Skeletal muscle satellite cell (primary cell): Measurements from ENCODE around the gene C2orf49.

ENCODE experiments used
- H3K27me3 ChIP-seq: 2 replicates; pipeline ENCODE4 v1.7.0; 2013; ENCODE audit warnings: low read length; ENCODE audit not compliant: control insufficient read depth, insufficient read depth
- H3K36me3 ChIP-seq: 2 replicates; pipeline ENCODE4 v1.7.0; 2013; ENCODE audit warnings: mild to moderate bottlenecking, control low read depth, low read length; ENCODE audit not compliant: insufficient read depth
- H3K4me1 ChIP-seq: 2 replicates; pipeline ENCODE4 v1.7.0; 2013; ENCODE audit warnings: low read length; ENCODE audit not compliant: control insufficient read depth, insufficient read depth
- H3K4me2 ChIP-seq: 2 replicates; pipeline ENCODE4 v1.7.0; 2013; ENCODE audit warnings: mild to moderate bottlenecking, low read length
- H3K4me3 ChIP-seq: 2 replicates; pipeline ENCODE4 v1.7.0; 2013; ENCODE audit warnings: low read length
- H3K9ac ChIP-seq: 2 replicates; pipeline ENCODE4 v1.7.0; 2013; ENCODE audit warnings: mild to moderate bottlenecking, low read depth, low read length, moderate library complexity
- H3K9me3 ChIP-seq: replicated peaks from 2 replicates; pipeline ENCODE4 v1.7.0; 2013; ENCODE audit warnings: mild to moderate bottlenecking, control low read depth, low read length

The C2orf49 gene

DNA sequence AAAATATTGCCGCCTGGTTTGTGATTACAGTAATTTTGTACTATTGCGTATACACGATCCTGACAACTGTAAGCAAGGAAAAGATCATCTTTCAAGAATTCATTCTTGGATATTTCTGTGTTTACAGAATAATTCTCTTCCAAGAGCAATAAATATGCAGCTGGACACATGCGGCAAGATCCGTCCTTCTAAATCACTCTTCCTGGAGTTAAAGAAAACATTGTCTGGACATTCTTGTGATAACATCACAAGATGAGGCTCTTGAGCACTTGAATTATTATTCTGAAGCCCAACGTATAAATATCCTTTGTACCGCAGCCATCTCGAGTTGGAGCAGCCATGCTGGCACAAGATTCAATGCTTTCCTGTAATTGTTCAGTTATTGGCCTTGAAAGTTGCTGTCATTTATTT, 51.6 kb downstream of the C2orf49 start:
- no peaks in the 10 kb centered on the region for H3K9me3 ChIP-seq
- H3K36me3 ChIP-seq: peaks cover 87% of the 10 kb centered on the region
- H3K9ac ChIP-seq: peak overlapping the region; percentile 78
- peaks cover 73% of the 10 kb centered on the region for H3K4me1 ChIP-seq
- H3K4me2 ChIP-seq: peak overlapping the region; percentile 69
- H3K27me3 ChIP-seq: no peaks in the 10 kb centered on the region
- H3K4me3 ChIP-seq: peak overlapping the region; percentile 41

DNA sequence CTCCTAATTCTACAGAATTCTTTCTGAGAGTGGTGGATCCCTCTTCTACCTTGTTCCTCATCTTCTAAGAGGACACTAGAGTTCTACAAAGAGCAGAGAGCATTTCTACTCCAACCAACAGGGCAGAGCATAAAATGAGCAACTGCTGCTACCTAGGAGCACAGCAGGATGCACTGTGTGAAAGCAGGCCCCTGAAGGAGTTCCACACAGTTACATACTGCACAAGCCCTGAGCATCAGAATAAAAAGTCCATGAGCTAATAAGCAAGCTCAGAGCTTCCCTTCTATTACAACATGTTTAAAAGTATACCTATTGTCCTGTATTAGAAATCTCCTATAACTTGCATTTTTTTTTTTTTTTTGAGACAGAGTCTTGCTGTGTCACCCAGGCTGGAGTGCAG, 53.1 kb downstream of the C2orf49 start:
- Histone ChIP-seq H3K9me3 (no peaks in the 10 kb centered on the region), H3K9ac (peak overlapping the region; percentile 66), H3K36me3 (peaks cover 87% of the 10 kb centered on the region), H3K4me3 (no peak overlapping the region), H3K27me3 (no peaks in the 10 kb centered on the region), H3K4me1 (peaks cover 88% of the 10 kb centered on the region), H3K4me2 (peak overlapping the region; percentile 87)

DNA sequence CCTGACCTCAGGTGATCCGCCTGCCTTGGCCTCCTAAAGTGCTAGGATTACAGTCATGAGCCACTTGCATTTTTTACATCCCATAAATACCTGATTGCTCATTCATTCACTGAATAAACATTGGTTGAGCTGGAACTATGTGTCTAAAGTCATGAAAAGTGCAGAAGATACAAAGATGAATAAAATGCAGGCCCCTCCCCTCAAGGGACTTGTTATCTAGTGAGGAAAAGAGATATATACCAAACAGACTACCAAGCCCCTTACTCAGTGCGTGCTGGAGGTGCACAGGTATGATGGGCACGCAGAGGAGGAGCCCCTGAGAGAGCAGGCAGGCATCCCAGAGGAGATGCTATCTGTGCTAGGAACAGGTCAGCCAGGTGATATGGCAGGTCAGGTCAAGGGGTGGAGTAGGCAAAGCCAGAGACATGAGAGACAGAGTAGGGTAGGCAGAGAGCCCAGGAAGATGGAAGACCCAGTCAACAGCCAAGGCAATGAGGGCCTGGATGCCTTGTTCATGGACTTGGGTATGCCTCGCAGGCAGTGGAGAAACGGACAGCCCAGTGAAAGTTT, 53.8 kb downstream of the C2orf49 start:
- Histone ChIP-seq H3K9ac (peak overlapping the region; percentile 100), H3K9me3 (no peaks in the 10 kb centered on the region), H3K4me2 (peak overlapping the region; percentile 87), H3K4me3 (peak overlapping the region; percentile 64), H3K4me1 (peaks cover 93% of the 10 kb centered on the region), H3K36me3 (peaks cover 87% of the 10 kb centered on the region), H3K27me3 (no peaks in the 10 kb centered on the region)

DNA sequence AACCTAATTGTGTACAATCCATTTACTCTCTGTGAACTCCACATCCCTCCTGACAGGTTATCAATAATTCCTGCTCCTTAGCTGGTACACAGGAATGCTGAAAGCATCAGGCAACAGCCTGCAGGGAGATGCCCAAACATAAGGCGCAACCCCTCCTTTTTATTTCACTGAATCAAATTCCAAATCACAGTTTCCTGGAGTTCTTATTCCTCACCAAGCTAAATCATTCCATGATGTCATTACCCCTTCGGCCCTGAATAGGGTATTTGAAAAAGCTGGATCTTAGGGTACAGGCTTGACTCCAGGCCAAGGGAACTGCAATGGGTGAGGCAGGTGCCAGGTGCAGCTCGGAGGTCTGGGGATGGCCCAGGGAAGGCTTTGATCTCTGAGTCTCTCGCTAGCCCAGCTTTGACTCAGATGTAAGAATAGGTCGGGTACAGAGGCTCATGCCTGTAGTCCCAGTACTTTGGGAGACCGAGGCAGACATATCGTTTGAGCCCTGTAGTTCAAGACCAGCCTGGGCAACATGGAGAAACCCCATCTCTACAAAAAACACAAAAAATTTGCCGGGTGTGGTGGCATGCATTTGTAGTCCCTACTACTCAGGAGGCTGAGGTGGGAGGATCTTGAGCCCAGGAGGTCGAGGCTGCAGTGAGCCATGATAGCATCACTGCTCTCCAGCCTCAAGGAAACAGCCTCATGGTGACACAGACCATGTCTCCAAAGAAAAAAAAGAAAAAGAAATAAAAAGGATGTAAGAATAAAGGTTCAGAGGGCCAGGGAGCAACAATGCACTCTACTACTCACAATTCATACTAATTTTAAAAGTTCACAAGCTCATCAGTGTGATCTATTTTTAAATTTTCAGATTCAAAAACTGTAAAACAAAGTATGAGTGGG, 54.7 kb downstream of the C2orf49 start:
- H3K36me3 ChIP-seq: peaks cover 85% of the 10 kb centered on the region
- no peaks in the 10 kb centered on the region for H3K9me3 ChIP-seq
- peaks cover 92% of the 10 kb centered on the region for H3K4me1 ChIP-seq
- H3K9ac ChIP-seq: peak overlapping the region; percentile 100
- no peaks in the 10 kb centered on the region for H3K27me3 ChIP-seq
- peak overlapping the region; percentile 64 for H3K4me3 ChIP-seq
- H3K4me2 ChIP-seq: peak overlapping the region; percentile 87

DNA sequence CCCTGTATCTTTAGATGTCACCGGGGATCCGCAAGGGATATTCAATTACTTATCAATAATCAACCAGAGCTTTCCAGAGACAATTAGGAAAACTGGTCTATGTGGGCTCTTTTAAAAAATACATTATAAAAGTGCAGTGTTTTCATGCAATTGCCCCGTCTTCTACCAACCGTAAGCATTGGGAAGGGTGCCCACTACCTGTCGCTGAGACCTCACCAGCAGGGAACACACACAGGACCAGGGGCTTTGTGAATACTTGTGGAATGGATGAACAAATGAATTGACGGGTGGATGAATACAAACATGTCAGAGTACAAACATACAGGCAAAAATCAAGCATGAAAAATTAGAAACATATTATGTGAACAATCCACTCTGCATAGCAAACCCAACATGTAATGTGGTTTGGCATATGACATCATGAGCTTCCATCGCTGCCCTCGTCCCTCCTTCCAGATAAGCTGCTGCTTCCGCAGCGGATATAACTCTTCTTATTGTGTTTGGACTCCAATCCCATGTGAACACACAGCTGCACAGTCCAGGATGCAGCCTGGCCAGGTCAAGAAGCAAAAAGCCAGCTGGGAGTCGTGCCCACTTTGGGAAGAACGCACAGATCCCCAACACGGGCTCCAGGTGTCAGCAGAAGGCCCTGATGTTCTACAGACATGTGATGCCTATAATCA, 56.2 kb downstream of the C2orf49 start:
- Histone ChIP-seq H3K4me1 (peaks cover 77% of the 10 kb centered on the region), H3K9ac (peak overlapping the region; percentile 100)

DNA sequence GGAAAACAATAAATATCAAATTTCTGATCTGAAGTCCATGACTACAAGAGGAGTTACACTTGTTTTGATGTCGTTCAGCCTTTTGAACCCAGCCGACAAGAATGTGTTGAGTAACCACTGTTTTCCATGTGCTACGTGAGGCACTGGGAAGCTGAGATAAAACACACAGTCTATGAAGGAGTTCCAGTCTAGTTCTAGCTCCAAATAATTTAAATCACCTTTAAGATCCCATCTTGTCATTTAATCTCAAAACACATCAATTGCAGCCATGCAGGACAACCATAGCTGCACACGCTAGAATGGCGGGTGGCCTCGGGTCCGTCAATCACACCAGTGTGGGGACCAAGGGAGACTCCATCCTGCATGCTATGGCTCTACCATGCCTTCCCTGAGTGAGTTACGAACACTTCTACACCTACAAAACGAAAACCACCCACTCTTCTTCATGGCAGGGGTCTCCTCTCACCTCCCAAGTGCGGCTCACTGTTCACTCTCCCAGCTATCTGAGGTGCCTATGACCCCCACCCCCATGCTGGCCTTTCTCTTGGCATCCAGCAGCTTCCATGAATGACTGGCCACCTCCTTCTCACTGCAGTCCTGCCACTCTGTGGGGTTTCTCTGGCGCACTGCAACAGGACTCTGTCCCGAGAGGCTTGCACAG, 57.7 kb downstream of the C2orf49 start:
- Histone ChIP-seq H3K9ac (peak overlapping the region; percentile 100), H3K9me3 (no peaks in the 10 kb centered on the region), H3K27me3 (no peaks in the 10 kb centered on the region), H3K36me3 (peaks cover 70% of the 10 kb centered on the region), H3K4me2 (peak overlapping the region; percentile 87), H3K4me3 (peak overlapping the region; percentile 99), H3K4me1 (peaks cover 72% of the 10 kb centered on the region)

More for the DNA sequence above, 56.2 kb downstream of the C2orf49 start:
- Histone ChIP-seq H3K9me3 (no peaks in the 10 kb centered on the region), H3K36me3 (peaks cover 78% of the 10 kb centered on the region), H3K4me3 (peak overlapping the region; percentile 31), H3K4me2 (peak overlapping the region; percentile 87), H3K27me3 (no peaks in the 10 kb centered on the region)

DNA sequence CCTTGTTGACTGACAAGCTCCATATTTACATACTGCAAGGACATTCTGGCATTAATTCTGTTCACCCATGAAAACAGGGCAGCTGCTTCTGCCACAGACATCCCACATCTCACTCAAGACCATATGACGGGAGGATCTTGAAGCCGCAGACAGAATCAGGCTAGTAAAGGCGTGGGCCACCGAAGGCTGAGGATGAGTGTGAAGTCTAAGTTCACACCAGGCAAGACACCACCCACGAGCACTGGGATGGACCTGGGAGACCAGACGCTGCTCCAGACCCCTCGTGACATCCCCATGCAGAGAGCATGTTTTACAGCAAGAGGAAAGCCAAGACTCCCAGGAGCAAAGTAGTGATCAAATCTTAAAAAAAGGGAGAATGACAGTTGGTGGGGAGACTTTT, 58.4 kb downstream of the C2orf49 start:
- no peaks in the 10 kb centered on the region for H3K27me3 ChIP-seq
- H3K9me3 ChIP-seq: no peaks in the 10 kb centered on the region
- H3K36me3 ChIP-seq: peaks cover 64% of the 10 kb centered on the region
- H3K4me1 ChIP-seq: peaks cover 66% of the 10 kb centered on the region
- H3K4me2 ChIP-seq: peak overlapping the region; percentile 87
- H3K9ac ChIP-seq: peak overlapping the region; percentile 100
- H3K4me3 ChIP-seq: peak overlapping the region; percentile 99

DNA sequence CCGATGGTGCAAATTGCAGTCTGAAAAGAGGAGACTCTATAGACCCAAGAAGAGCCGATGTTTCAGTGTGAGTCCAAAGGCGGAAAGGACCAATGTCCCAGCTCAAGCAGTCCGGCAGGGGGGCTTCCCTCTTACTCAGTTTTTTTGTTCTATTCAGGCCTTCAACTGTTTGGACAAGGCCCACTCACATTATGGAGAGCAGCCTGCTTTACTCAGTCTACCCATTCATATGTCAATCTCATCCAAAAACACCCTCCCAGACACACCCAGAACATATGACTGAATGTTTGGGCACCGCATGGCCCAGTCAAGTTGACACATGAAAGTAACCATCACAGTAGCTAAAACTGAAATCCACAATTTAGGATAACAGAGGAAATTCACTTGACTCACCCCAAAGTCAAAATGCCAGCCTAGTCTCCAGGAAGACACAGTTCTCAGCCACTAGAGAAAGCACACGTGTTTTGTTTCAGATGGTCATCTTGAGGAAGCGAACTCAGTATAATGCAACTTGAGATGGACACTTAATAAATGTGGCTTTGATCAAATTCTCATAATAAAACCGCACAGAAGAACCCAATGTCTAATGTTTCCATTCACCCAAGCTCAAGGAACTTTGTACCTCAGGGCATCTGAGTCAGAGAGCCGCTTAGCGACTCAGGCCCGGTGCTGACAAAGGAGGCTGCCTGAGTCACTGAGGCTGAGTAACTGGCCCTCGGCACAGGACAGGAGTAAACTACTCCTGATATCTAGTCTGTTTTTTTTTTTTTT, 59.1 kb downstream of the C2orf49 start:
- Histone ChIP-seq H3K9ac (peak overlapping the region; percentile 100), H3K4me3 (peak overlapping the region; percentile 99), H3K4me1 (peaks cover 58% of the 10 kb centered on the region)

DNA sequence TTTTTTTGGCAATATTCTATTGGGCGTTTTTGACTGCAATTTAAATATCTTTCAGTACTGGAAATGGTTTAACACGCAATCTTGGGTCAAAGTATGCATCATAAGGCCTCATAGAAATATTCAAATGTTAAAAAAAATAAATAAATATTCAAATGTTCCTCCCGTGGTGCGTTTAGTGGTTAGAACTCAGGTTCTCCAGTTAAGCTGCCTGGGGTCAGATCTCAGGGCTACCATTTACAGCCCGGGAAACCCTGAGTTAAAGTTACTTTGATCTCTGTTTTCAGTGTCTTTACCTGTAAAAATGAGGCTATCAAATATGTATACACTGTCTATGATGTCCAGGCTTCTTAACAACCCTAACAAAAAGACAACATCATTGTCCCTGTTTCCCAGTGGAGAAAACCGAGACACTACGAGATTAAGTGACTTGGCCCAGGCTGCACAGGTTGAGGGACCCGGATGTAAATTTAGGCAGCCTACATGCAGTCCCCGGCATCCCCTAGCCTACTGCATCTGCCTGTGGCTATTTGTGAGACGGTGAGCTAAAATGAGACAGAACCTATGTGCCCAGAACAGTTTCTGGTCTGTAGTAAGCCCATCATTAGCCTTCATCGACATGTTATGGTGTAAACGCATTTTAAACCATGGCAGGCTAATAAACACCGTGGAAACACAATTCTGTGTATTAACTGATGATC, 59.8 kb downstream of the C2orf49 start:
- H3K4me1 ChIP-seq: peaks cover 51% of the 10 kb centered on the region
- H3K9ac ChIP-seq: peak overlapping the region; percentile 100
- H3K9me3 ChIP-seq: no peaks in the 10 kb centered on the region
- no peaks in the 10 kb centered on the region for H3K27me3 ChIP-seq
- peaks cover 51% of the 10 kb centered on the region for H3K36me3 ChIP-seq
- H3K4me3 ChIP-seq: peak overlapping the region; percentile 99
- H3K4me2 ChIP-seq: peak overlapping the region; percentile 87

More for the DNA sequence above, 59.1 kb downstream of the C2orf49 start:
- Histone ChIP-seq H3K36me3 (peaks cover 58% of the 10 kb centered on the region), H3K4me2 (peak overlapping the region; percentile 87), H3K9me3 (no peaks in the 10 kb centered on the region), H3K27me3 (no peaks in the 10 kb centered on the region)

DNA sequence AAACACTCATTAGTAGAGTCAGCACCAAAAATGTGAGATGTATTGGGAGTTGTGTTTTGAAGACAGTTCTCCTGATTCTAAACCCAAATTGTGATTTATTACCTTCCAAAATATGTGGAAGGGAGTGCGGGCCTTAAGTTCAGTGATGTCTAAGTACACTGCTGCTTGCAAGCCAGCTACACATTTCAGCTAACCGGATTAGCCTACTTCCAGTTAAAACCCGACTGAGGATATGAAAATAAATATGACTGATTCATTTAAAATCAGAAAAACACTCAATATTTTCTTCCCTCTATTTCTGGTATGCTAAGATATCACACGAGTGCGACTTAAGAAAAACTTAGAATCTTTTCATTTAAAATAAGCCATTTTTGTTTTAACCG, 60.6 kb downstream of the C2orf49 start:
- peak overlapping the region; percentile 99 for H3K4me3 ChIP-seq
- H3K4me1 ChIP-seq: peaks cover 46% of the 10 kb centered on the region
- H3K9ac ChIP-seq: peak overlapping the region; percentile 100

More for the DNA sequence above, 60.6 kb downstream of the C2orf49 start:
- peaks cover 44% of the 10 kb centered on the region for H3K36me3 ChIP-seq
- H3K4me2 ChIP-seq: peak overlapping the region; percentile 87
- H3K9me3 ChIP-seq: no peaks in the 10 kb centered on the region
- H3K27me3 ChIP-seq: no peaks in the 10 kb centered on the region
